ENCODE results near the gene TENM4.
"Not testable (repeated sequence)": the region's sequence is repeated elsewhere in the genome, so short reads cannot be mapped to it uniquely, and the experiment has no call there.

The TENM4 gene

GRCh38 chr11:78645226-78646202 lies 795.3 kb downstream of the TENM4 start:
- FAIRE-seq: peak; percentile 74

GRCh38 chr11:78643676-78644056 lies 797.2 kb downstream of the TENM4 start:
- no peak for FAIRE-seq

- no peak for FAIRE-seq
These were observed 797.7 kb downstream of the TENM4 start for GRCh38 chr11:78642979-78643675.

GRCh38 chr11:78641541-78641940 lies 799.3 kb downstream of the TENM4 start:
- no peak for FAIRE-seq

DNA sequence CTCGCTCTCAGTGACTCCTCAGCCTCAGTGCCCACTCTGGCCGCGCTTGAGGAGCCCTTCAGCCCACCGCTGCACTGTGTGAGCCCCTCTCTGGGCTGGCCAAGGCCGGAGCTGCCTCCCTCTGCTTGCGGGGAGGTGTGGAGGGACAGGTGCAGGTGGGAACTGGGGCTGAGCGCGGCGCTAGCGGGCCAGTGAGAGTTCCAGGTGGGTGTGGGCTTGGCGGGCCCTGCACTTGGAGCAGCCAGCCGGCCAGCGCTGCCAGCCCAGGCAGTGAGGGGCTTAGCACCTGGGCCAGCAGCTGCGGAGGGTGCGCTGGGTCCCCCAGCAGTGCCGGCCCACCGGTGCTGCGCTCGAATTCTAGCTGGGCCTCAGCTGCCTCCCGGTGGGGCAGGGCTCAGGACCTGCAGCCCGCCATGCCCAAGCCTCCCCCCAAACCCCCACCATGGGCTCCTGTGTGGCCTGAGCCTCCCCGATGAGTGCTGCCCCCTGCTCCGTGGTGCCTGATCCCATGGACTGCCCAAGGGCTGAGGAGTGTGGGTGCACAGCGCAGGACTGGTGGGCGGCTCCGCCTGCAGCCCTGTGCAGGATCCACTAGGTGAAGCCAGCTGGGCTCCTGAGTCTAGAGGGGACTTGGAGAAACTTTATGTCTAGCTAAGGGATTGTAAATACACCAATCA lies 802.0 kb downstream of the TENM4 start:
- no peak for FAIRE-seq

GRCh38 chr11:78637527-78637926 lies 803.3 kb downstream of the TENM4 start:
- not testable (repeated sequence) for FAIRE-seq

DNA sequence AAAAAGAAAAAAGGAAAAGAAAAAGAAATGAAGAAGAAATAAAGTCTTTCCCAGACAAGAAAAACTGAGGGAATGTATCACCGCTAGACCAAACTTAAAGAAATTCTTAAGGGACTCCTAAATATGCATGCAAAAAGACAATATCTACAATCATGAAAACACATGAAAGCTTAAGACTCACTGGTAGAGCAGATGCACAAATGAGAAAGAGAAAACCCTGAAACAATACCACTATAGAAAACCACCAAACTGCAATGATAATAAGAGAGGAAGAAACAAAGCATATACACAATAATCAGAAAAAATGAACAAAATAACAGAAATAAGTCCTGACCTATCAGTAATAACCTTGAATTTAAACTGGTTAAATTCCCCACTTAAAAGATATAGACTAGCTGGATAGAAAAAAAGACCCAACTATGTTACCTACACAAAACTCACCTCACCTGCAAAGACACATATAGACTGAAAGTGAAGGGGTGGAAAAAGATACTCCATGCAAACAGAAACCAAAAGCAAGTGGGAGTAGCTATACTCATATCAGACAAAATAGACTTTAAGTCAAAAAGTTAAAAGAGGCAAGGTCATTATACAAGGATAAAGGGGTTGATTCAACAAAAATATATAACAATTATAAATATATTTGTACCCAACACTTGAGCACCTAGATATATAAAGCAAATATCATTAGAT lies 804.9 kb downstream of the TENM4 start:
- no peak for FAIRE-seq

DNA sequence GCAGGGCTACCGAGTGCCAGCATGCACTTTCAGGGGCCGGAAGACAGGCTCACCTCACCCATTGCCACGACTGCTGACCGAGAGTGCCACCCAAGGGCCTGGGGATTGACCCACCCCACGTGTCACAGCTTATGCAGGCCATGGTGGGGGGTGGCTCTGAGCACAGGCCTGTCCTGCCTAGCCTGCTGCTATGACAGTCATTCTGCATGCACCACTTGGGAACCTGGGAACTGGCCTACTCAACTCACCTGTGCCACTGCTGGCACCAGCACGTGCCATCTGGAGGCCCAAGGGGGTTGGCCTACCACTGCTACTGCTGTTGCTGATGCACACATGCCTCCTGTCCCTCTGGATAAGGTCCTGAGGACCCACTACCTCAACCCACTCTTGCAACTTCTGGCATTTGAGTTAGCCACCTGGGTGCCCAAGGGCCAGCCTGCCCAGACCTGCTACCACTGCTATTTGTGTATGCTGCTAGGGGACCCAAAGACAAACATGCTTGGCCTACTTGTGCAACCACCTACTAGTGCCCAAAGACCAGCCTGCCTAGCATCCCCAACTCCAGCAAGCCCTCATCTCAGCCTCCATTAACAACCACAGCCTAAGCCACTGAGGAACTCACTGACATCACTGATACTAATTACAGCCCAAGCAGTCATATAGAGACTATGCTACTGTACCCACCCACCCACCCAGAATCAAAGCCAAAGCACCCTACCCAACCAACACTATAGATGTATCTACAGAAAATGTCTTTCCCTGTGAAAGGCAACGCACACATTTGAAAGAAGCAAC lies 807.1 kb downstream of the TENM4 start:
- no peak for FAIRE-seq

DNA sequence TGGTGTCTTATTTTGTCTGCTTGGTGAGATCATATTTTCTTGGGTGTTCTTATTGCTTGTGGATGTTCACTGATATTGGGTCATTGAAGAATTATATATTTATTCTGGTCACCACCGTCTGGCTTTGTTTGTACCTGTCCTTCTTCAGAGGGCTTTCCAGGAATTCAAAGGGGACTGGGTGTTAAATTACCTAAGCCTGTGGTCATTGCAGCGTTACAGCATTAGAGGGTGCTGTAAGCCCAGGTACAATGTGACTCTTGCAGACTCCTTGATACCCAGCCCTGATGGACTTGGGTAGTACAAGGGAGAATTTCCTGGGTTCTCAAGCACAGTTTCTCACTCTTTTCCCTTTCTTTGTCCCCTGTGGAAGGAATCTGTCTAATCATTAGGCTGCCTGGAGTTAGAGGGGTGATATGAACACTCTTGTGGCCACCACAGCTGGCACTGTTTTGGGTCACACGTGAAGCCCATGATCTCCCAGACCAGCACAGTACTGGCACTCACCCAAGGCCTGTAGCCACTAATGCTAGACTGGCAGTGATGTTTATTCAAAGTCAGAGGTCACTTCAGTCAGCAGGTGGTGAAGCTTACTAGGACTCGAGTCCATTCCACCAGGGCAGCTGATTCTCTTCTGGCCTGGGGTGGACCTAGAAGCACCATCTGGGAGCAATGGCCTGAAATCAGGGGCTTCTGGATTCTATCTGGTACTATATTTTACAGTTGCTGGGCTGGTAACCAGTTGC lies 810.1 kb downstream of the TENM4 start:
- no peak for FAIRE-seq

DNA sequence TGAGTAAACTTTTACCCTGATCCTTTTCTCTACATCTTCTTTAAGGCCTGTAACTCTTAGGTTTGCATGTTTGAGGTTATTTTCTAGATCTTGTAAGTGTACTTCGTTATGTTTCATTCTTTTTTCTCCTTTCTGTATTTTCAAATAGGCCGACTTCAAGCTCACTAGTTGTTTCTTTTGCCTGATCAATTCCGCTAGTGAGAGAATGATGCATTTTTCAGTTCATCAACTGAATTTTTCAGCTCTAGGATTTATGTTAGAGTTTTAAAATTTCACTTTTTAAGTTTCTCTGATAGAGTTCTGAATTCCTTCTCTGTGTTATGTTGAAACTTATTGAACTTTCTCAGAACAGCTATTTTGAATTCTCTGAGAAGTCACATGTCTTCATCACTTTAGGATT lies 810.7 kb downstream of the TENM4 start:
- no peak for FAIRE-seq

- FAIRE-seq: no peak
These were observed 818.2 kb downstream of the TENM4 start for GRCh38 chr11:78622666-78623065.

- FAIRE-seq: no peak
These were observed 820.7 kb downstream of the TENM4 start for GRCh38 chr11:78620159-78620558.

DNA sequence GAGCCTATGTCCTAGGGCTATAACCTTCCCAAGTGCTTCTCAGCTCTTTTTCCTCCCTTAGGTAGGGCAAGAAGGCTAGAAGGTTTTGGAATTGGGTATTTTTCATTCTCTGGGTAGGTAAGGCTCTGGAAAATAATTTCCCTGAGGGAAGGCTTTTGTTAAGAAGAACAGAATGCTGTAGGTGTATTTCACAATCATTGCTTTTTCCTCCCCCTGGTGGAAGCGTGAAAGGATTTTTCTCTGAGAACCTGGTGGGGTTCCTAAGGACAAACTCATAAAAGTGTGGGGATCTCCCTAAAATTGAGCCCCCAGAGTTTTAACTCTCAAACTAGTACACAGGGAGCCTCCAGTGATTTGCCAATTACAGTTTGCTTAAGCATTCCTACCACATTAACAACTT lies 825.1 kb downstream of the TENM4 start:
- no peak for FAIRE-seq

- no peak for FAIRE-seq
These were observed 827.4 kb downstream of the TENM4 start for GRCh38 chr11:78613378-78613813.

GRCh38 chr11:78612721-78613377 lies 828.0 kb downstream of the TENM4 start:
- no peak for FAIRE-seq

DNA sequence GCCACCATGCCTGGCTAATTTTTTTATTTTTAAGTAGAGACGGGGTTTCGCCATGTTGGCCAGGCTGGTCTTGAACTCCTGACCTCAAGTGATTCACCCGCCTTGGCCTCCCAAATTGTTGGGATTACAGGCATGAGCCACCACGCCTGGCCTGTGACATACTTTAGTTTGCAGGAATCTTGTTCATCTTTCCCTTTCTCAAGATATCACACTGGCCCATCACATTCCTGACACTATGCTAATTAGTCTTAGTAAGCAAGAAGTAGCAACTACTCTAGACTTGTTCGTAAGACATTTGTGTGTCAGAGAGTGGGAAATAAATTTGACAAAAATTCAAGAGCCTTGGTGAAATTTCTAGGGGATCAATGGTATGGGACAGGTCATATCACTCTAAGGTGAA lies 831.5 kb downstream of the TENM4 start:
- not testable (repeated sequence) for FAIRE-seq

DNA sequence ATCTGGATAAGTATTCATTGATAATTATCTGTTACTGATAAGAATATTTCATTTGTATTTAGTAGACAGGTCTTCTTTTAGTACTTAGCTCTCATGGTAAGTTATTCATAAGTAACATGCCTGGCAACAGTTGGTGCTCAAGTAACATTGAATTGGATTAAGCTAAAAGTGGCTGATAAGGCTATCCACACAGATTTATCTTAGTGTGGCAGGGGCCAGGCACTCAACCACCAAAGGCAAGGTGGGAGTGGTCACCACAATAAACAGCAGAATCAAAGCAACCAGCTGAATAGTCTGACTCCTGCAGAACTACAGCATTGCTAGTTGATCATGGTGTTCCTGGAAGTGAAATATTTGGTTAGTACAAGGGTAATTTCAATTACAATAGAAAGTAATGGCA lies 833.1 kb downstream of the TENM4 start:
- no peak for FAIRE-seq

DNA sequence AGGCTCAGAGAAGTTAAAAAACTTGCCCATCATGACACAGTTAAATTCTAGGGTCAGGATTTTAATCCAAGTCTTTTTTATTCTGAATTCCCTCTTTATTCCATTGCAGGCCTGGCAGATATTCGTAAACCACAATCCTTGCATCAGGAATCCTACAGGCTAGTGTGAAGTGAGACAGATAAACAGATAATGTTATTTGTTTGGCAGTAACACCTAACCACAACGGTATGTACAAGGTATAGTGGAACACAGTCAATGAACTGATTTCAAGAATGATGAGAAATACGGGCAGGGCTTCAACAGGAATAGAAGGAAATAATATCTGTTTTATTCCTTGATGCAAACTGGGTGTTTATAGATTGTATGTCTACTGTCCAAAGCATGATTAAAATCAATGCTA lies 834.2 kb downstream of the TENM4 start:
- FAIRE-seq: no peak

DNA sequence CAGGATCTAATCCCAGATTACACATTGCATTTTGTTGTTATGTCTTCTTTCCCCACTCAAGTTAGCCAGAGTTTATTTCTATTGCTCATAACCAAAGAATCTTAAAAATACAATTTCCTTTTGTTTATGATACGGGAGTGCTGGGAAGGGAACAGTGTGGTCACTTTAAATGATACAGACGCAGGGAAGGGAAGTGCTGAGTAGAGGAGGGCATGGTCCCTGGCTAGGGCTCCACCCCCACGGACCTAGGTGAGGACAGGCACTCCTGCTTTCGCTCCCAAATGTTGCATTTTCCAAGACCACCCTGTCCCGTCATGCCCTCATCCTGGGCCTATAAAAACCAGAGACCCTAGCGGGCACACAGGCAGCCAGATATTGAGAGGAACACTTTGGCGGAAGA lies 835.5 kb downstream of the TENM4 start:
- no peak for FAIRE-seq

DNA sequence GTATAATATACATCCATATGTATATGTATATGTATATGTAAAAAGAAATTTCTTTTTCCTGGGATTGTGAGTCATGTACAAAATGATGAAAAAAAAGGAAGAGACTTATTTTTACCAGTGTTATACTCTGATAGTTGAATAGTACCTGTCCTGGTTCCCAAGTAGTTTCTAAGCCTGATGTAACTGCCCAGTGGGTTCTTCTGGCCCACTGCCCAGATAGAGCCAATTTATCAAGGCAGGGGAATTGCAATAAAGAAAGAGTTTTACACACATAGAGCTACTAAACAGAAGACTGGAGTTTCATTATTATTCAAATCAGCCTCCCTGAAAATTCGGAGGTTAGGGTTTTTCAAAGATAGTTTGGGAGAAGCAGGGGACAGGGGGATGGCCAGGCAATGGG lies 837.0 kb downstream of the TENM4 start:
- FAIRE-seq: no peak
